Hematopoietic multipotent progenitor cell treated with erythropoietin and hydrocortisone succinate and interleukin-3 and kit ligand, for 4 days (in vitro differentiated cells): ENCODE data around the gene SLC25A11.
"Not testable (repeated sequence)": the region's sequence is repeated elsewhere in the genome, so short reads cannot be mapped to it uniquely, and the experiment has no call there.

Experiments
- DNase-seq: peaks from one replicate; pipeline ENCODE4 v3.0.0-alpha.2; 2015

The SLC25A11 gene

GRCh38 chr17:4919511-4920047, 20.3 kb downstream of the SLC25A11 start:
- DNase-seq: no peak

- not testable (repeated sequence) for DNase-seq
Observed at GRCh38 chr17:4914551-4914950, 25.3 kb downstream of the SLC25A11 start.

DNA sequence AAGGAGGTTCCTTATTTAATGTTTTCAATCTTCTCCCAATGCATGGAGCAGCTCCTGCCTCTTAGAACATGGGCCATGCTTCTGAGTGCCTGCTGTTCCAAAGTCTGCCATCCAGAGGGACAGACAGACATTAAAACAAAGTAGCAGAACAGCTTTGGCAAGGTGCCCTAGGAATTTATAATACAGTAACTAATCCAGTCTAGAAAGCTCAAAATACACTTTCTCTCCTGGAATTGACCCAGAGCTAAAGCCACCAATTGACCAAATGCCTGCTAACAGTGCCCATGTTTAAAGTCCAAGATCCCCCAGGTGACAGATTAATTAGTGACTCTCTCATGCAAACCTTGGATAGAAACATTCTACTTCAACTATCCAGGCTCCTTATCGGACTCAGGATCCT, 25.9 kb downstream of the SLC25A11 start:
- no peak for DNase-seq

- peak; percentile 96 for DNase-seq
Observed at GRCh38 chr17:4908711-4909496, 30.9 kb downstream of the SLC25A11 start.

GRCh38 chr17:4908301-4908700, 31.5 kb downstream of the SLC25A11 start:
- DNase-seq: no peak

DNA sequence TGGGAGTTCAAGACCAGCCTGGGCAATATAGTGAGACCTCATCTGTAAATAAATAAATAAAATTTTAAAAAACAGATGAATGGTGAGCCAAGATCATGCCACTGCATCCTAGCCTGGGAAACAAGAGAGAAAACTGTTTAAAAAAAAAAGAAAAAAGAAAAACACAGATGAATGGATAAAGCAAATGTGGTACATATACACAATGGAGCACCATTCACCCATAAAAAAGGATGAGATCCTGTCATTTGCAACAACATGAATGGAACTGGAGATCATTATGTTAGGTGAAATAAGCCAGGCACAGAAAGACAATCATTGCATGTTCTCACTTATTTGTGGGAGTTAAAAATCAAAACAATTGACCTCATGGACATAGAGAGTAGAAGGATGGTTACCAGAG, 33.2 kb downstream of the SLC25A11 start:
- not testable (repeated sequence) for DNase-seq

DNA sequence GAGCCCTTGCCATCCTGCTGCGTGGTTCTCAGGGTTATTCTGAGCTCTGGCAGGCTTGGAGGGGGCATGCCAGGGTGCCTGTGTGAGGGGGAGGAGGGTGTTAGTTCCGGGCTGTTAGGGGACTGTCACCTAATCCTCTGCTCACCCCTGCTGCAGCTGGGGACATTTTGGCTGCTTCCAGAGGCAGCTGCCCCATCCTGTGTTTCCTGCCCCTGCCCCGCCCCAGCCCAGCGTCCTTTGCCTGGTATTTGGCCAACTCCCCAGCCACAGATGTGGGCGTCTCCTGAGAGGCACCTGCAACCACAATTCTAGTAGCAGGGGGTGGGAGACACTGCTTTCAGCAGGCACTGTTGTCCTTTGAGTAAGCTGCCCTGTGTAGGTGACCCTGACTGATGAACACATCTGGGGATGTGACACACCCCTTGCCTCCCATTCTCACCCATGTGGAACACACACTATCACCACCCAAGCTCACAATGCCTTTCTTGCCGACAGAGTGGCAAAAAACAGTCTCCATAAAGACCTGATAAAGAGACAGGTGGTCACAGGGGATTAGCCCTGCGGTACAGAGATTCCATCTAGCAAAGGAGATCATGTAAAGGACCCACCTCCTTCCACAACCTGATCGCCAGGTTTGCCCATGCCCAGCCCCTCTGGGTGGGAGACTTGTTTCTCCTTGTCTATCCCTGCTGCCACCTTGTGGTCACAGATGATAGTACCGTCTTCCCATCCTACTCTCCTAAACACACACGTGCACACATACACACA, 36.6 kb downstream of the SLC25A11 start, which contains the start of gene CHRNE:
CHRNE (minus strand) TSS at position 48 of the 768 bp plus-strand sequence; CDS start at position 13, 35 bp downstream.
- peak; percentile 89 for DNase-seq

GRCh38 chr17:4902540-4902939, 37.3 kb downstream of the SLC25A11 start:
- DNase-seq: no peak

- DNase-seq: peak; percentile 64
Observed at GRCh38 chr17:4901648-4902344, 38.0 kb downstream of the SLC25A11 start.

GRCh38 chr17:4901108-4901647, 38.7 kb downstream of the SLC25A11 start:
- no peak for DNase-seq

- DNase-seq: peak; percentile 59
Observed at GRCh38 chr17:4900231-4901107, 39.4 kb downstream of the SLC25A11 start.

DNA sequence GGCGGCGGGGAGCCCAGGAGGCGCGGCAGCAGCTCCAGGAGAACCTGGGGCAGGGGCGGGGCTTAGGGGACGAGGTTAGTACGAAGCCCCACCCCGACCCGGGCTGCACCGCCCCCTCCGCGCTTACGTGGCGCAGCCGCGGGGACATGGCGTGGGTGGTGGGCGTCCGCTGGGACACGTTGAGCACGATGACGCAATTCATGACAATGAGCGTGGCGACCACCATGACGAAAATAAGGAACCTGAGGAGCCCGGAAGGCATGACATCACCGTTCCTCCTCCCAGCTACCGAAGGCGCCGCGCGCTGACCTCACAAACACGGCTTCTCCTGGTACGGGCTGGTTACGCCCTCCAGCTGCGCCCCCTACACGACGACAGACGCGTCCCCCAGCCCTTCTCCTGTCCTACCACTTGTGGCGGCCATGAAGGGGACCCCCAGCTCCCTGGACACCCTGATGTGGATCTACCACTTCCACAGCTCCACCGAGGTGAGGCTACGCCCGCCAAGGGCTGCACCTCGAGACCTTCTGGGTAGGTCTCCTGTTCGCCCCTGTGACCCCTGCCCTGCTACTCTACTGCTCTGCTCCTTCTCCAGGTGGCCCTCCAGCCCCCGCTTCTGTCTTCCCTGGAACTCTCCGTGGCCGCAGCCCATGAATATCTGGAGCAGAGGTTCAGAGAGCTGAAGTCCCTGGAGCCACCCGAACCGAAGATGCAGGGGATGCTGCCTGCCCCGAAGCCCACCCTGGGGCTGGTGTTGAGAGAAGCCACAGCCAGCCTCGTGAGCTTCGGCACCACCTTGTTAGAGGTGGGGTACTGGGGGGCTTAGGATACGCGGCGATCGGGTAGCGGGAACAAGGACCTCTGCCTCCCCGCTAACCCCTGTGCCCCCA, 40.3 kb downstream of the SLC25A11 start, which contains the start of gene C17orf107:
C17orf107 (plus strand) TSS at position 196 of the 890 bp plus-strand sequence; CDS start at position 423, 227 bp downstream.
- DNase-seq: peak; percentile 84

GRCh38 chr17:4898927-4899326, 40.9 kb downstream of the SLC25A11 start:
- no peak for DNase-seq

- no peak for DNase-seq
Observed at GRCh38 chr17:4898351-4898750, 41.5 kb downstream of the SLC25A11 start.

- no peak for DNase-seq
Observed at GRCh38 chr17:4897785-4898184, 42.1 kb downstream of the SLC25A11 start.

DNA sequence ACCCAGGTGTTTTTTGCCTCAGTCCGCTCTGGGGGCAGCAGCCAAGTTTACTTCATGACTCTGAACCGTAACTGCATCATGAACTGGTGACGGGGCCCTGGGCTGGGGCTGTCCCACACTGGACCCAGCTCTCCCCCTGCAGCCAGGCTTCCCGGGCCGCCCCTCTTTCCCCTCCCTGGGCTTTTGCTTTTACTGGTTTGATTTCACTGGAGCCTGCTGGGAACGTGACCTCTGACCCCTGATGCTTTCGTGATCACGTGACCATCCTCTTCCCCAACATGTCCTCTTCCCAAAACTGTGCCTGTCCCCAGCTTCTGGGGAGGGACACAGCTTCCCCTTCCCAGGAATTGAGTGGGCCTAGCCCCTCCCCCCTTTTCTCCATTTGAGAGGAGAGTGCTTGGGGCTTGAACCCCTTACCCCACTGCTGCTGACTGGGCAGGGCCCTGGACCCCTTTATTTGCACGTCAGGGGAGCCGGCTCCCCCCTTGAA, 42.6 kb downstream of the SLC25A11 start:
- DNase-seq: no peak

GRCh38 chr17:4896332-4897197, 43.3 kb downstream of the SLC25A11 start:
- no peak for DNase-seq

DNA sequence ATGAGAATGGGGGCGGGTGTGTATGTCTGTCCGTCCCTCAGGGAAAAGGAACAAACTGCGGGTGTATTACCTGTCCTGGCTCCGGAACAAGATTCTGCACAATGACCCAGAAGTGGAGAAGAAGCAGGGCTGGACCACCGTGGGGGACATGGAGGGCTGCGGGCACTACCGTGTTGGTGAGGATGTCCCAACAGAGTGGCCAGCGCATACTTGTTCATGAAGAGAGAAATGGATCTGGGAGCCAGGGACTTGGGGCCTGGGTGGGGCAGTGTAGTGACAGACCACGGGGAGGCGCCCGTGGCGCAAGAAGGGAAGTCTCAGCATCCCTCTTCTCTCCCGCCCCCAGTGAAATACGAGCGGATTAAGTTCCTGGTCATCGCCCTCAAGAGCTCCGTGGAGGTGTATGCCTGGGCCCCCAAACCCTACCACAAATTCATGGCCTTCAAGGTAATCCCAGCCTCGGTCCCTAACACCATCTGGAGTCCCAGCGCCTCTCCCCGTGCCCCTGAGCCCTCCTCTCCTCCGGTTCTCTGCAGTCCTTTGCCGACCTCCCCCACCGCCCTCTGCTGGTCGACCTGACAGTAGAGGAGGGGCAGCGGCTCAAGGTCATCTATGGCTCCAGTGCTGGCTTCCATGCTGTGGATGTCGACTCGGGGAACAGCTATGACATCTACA, 44.1 kb downstream of the SLC25A11 start:
- DNase-seq: no peak

GRCh38 chr17:4895121-4895520, 44.7 kb downstream of the SLC25A11 start:
- DNase-seq: no peak
